ENCODE data around the gene TSEN2.

DNA sequence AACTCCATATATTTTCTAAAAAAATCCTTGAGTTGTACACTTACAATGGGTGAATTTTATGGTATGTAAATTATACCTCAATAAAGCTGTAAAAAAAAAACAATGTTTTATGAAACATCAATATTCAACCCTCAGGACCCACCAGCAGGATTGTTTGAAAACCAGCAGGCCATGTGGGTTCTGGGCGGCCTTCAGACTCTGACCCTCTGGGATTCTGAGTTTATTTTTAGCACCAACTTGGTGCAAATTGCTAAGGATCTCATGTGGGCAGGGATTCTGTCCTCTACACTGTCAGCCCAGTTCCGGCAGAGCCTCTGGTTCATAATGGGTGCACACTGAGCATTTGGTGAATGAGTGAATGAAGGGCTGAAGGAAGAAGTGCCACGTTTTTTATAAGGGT is 24.2 kb upstream of the TSEN2 start:
- TF ChIP-seq CTCF (IDR thresholded peaks at IDR 0.05) (peak in 1 of 6 experiments; percentile 17), POLR2A (IDR thresholded peaks at IDR 0.05) (no peak)
